KOPT-K1 (cell line): ENCODE results near the gene COL5A1.

ENCODE experiments used
- H3K27ac ChIP-seq: fragments of 200-600 bp; sonication (generic); 2 replicates; pipeline ENCODE4 v1.5.1; 2016; ENCODE audit warnings: antibody characterized with exemption, mild to moderate bottlenecking, low read depth, low read length; ENCODE audit not compliant: poor library complexity, severe bottlenecking
- H3K36me3 ChIP-seq: fragments of 200-600 bp; sonication (generic); 2 replicates; pipeline ENCODE4 v1.5.1; 2017; ENCODE audit warnings: antibody characterized with exemption, mild to moderate bottlenecking, low read length, moderate library complexity; ENCODE audit not compliant: insufficient read depth
- H3K9me3 ChIP-seq: fragments of 200-600 bp; sonication (generic); 2 replicates; pipeline ENCODE4 v1.5.1; 2017; ENCODE audit warnings: antibody characterized with exemption, low read length, mild to moderate bottlenecking; ENCODE audit not compliant: insufficient read depth, poor library complexity, severe bottlenecking

Gene COL5A1

GRCh38 chr9:134627417-134628353 is 13.9 kb upstream of the COL5A1 start:
- Histone ChIP-seq H3K27ac (no peak overlapping the region), H3K9me3 (no peaks in the 10 kb centered on the region), H3K36me3 (no peaks in the 10 kb centered on the region)

GRCh38 chr9:134628354-134628736 is 13.3 kb upstream of the COL5A1 start:
- no peak overlapping the region for H3K27ac ChIP-seq
- no peaks in the 10 kb centered on the region for H3K36me3 ChIP-seq
- no peaks in the 10 kb centered on the region for H3K9me3 ChIP-seq

- H3K9me3 ChIP-seq, result no peaks in the 10 kb centered on the region
- no peaks in the 10 kb centered on the region for H3K36me3 ChIP-seq
- no peak overlapping the region for H3K27ac ChIP-seq
Measured at GRCh38 chr9:134629061-134629585, 12.5 kb upstream of the COL5A1 start.

GRCh38 chr9:134629586-134630392 is 11.8 kb upstream of the COL5A1 start:
- no peak overlapping the region for H3K27ac ChIP-seq

DNA sequence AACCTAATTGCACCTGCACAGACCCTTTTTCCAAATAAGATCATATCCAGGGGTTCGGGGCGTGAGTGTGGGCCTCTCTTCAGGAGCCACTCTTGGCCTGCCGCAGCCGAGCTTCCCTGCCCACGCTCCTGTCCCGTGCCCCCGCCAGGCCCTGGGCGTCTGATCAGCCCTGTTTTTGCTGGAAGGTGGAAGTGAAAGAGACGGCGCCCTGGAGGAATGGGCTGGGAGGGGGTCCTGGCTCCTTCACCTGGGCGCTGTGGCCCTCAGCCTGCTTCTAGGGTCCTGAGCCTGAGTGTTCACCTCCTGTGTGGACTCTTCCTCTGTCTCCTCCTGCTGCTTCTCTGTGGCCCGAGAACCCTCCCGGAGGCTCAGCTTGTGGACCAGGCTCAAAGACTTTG is 11.2 kb upstream of the COL5A1 start:
- Histone ChIP-seq H3K27ac (no peak overlapping the region), H3K9me3 (no peaks in the 10 kb centered on the region), H3K36me3 (no peaks in the 10 kb centered on the region)

More at GRCh38 chr9:134629586-134630392, 11.8 kb upstream of the COL5A1 start:
- no peaks in the 10 kb centered on the region for H3K36me3 ChIP-seq
- no peaks in the 10 kb centered on the region for H3K9me3 ChIP-seq

GRCh38 chr9:134630861-134631260 is 10.7 kb upstream of the COL5A1 start:
- H3K36me3 ChIP-seq, result no peaks in the 10 kb centered on the region
- no peaks in the 10 kb centered on the region for H3K9me3 ChIP-seq
- no peak overlapping the region for H3K27ac ChIP-seq

GRCh38 chr9:134631881-134632280 is 9.7 kb upstream of the COL5A1 start:
- Histone ChIP-seq H3K36me3 (no peaks in the 10 kb centered on the region), H3K9me3 (no peaks in the 10 kb centered on the region), H3K27ac (no peak overlapping the region)

- no peaks in the 10 kb centered on the region for H3K36me3 ChIP-seq
- no peaks in the 10 kb centered on the region for H3K9me3 ChIP-seq
- no peak overlapping the region for H3K27ac ChIP-seq
Measured at GRCh38 chr9:134632329-134632728, 9.3 kb upstream of the COL5A1 start.

GRCh38 chr9:134633362-134634142 is 8.1 kb upstream of the COL5A1 start:
- no peaks in the 10 kb centered on the region for H3K36me3 ChIP-seq
- H3K9me3 ChIP-seq, result no peaks in the 10 kb centered on the region
- H3K27ac ChIP-seq, result no peak overlapping the region

GRCh38 chr9:134634176-134634575 is 7.4 kb upstream of the COL5A1 start:
- no peaks in the 10 kb centered on the region for H3K36me3 ChIP-seq
- no peak overlapping the region for H3K27ac ChIP-seq
- no peaks in the 10 kb centered on the region for H3K9me3 ChIP-seq

GRCh38 chr9:134634667-134635230 is 6.9 kb upstream of the COL5A1 start:
- Histone ChIP-seq H3K36me3 (no peaks in the 10 kb centered on the region), H3K27ac (no peak overlapping the region), H3K9me3 (no peaks in the 10 kb centered on the region)

DNA sequence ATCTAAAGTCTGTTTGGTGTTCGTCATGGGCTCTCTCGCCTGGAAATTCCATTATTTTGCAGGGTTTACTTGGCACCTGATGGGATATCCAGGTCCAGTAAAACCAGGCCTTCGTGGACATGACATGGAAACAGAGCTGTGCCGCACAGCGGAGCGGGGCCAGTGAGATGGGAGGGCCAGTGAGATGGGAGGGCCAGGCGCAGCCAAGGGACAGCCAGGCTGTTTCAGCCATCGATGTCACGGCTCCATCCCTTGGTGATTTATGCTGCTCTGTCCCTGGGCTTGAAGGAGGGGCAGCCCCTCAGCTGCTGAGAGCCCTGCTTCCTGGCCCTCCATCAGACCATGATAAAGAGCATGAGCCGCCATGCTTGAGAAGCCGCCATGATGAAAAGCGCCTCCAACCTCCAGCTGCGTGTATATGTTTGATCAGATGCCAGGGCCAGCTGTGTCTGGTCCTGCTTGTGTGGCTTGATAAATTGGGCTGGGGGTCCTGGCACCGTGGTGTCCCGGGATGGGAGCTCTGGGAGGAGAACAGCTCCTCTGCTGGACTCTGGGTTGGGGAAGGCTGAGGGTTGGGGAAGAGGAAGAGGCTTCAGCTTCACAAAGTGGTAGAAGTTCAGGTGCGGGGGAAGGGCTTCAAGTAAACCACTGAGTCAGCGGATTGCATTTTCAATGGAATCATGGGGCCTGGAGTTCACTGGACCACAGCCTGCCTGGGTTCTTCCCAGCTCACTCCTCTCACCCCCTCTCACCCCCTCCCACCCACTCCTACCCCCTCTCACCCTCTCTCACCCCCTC is 6.1 kb upstream of the COL5A1 start:
- Histone ChIP-seq H3K27ac (no peak overlapping the region), H3K9me3 (no peaks in the 10 kb centered on the region), H3K36me3 (no peaks in the 10 kb centered on the region)

DNA sequence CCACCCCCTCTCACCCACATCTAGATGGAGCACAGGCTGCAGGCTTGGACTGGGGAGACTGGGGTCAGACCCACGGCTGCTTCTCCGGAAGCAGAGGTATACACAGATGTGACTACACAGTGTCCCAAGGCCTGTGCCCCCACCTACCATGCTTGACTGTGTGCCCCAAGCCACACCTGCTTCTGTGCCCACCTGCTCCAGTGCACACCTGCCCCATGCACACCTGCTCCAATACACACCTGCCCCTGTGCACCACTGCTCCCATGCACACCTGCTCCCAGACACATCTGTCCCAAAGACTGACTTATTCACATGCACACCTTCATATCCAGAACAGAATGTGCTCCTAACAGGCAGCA is 5.5 kb upstream of the COL5A1 start:
- no peaks in the 10 kb centered on the region for H3K36me3 ChIP-seq
- H3K9me3 ChIP-seq, result no peaks in the 10 kb centered on the region
- no peak overlapping the region for H3K27ac ChIP-seq

DNA sequence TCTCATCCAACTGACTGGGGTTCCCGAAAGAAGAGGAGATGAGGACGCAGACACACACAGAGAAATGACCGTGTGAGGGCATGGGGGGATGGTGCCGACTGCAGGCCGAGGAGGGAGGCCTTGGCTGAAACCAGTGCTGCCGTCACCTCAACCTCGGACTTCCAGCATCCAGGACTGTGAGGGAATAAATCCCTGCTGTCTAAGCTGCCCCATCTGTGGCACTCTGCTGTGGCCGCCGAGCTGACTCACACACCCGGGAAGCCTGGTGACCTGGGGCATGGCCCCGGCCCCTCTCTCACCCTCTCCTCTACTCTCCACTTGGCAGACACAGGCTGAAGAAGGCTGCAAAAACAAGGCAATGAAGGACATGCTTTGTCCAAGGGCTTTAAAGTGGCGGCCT is 4.4 kb upstream of the COL5A1 start:
- Histone ChIP-seq H3K36me3 (no peaks in the 10 kb centered on the region), H3K27ac (no peak overlapping the region), H3K9me3 (no peaks in the 10 kb centered on the region)
